Parathyroid adenoma (tissue), 2 donors: ENCODE measurements around the gene MEIS2.

Experiments
- H2AFZ ChIP-seq: fragments of 300-600 bp; sonication (generic); one replicate; pipeline ENCODE4 v1.7.0; 2017; ENCODE audit warnings: antibody characterized with exemption, mild to moderate bottlenecking
- H3K27ac ChIP-seq: fragments of 300-600 bp; sonication (generic); one replicate; pipeline ENCODE4 v1.7.0; 2017
- H3K27me3 ChIP-seq: fragments of 300-600 bp; sonication (generic); one replicate; pipeline ENCODE4 v1.7.0; 2017; ENCODE audit warnings: low read length; ENCODE audit not compliant: control insufficient read depth, insufficient read depth
- H3K36me3 ChIP-seq: fragments of 300-600 bp; sonication (generic); one replicate; pipeline ENCODE4 v1.7.0; 2017; ENCODE audit warnings: low read length; ENCODE audit not compliant: control insufficient read depth, insufficient read depth
- H3K4me1 ChIP-seq: fragments of 300-600 bp; sonication (generic); one replicate; pipeline ENCODE4 v1.7.0; 2017; ENCODE audit warnings: control low read depth
- H3K4me2 ChIP-seq: fragments of 300-600 bp; sonication (generic); one replicate; pipeline ENCODE4 v1.7.0; 2017; ENCODE audit warnings: low read length
- H3K4me3 ChIP-seq: fragments of 300-600 bp; sonication (generic); one replicate; pipeline ENCODE4 v1.7.0; 2017; ENCODE audit warnings: low read depth, low read length
- H3K79me2 ChIP-seq: fragments of 300-600 bp; sonication (generic); one replicate; pipeline ENCODE4 v1.7.0; 2017; ENCODE audit warnings: control low read depth
- H3K9ac ChIP-seq: fragments of 300-600 bp; sonication (generic); one replicate; pipeline ENCODE4 v1.7.0; 2017; ENCODE audit warnings: mild to moderate bottlenecking
- H3K9me3 ChIP-seq: fragments of 300-600 bp; sonication (generic); one replicate; pipeline ENCODE4 v1.7.0; 2017; ENCODE audit warnings: low read length; ENCODE audit not compliant: control insufficient read depth
- TF ChIP-seq, protein P1 (sequence below): fragments of 300-600 bp; sonication (generic); IDR thresholded peaks from one replicate; pipeline ENCODE4 v1.7.0; 2017; ENCODE audit warnings: antibody characterized with exemption, mild to moderate bottlenecking
- donor health status: primary hyperparathyroidism.

MEIS2 gene

DNA sequence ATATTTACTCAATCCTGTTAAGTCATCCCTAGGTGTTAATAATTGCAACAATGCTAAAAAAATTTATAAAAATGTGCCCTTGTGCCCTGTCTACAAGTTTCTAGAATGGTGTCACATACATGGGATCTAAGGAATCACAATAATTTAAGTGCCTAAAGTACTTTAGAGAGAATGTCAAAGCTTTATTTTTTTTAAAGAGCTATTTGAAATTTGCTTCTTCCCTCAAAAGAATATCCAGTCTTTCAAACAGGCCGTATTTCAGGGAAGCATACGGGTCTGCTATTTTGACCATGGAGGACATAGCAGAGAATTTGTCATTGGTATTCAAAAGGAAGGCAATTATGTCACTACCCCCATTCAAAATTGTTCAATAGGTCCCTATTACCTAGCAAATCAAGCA is 29.7 kb downstream of the MEIS2 start:
- Histone ChIP-seq H3K4me3 (no peak overlapping the region), H3K4me2 (no peak overlapping the region), H3K9ac (no peak overlapping the region), H3K27ac (no peak overlapping the region), H3K79me2 (no peaks in the 10 kb centered on the region), H3K4me1 (no peaks in the 10 kb centered on the region), H3K36me3 (no peaks in the 10 kb centered on the region), H3K9me3 (no peaks in the 10 kb centered on the region), H2AFZ (no peak overlapping the region), H3K27me3 (no peaks in the 10 kb centered on the region)
- TF ChIP-seq, protein P1, sequence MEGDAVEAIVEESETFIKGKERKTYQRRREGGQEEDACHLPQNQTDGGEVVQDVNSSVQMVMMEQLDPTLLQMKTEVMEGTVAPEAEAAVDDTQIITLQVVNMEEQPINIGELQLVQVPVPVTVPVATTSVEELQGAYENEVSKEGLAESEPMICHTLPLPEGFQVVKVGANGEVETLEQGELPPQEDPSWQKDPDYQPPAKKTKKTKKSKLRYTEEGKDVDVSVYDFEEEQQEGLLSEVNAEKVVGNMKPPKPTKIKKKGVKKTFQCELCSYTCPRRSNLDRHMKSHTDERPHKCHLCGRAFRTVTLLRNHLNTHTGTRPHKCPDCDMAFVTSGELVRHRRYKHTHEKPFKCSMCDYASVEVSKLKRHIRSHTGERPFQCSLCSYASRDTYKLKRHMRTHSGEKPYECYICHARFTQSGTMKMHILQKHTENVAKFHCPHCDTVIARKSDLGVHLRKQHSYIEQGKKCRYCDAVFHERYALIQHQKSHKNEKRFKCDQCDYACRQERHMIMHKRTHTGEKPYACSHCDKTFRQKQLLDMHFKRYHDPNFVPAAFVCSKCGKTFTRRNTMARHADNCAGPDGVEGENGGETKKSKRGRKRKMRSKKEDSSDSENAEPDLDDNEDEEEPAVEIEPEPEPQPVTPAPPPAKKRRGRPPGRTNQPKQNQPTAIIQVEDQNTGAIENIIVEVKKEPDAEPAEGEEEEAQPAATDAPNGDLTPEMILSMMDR, result no peak

DNA sequence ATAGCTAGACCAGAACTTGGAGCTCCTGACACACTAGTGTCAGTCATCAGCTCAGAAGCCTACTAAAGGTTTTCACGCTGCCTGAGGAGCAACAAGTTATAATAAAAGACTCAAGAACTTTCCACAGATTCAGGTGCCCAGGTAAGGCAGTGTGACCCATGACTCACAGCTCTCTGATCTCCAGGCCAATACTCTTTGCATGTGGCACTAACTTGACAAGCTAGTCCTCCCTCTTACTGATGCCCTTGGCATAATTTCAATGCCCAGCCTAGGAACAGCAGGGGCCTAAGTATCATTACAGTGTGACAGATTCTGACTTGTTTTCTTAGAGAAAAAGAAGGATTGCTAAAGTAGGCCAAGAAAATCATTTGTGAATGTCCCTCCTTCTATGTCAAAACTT is 38.4 kb downstream of the MEIS2 start:
- Histone ChIP-seq H3K4me2 (no peak overlapping the region), H3K27me3 (no peaks in the 10 kb centered on the region), H3K4me1 (no peaks in the 10 kb centered on the region), H2AFZ (no peak overlapping the region), H3K36me3 (no peaks in the 10 kb centered on the region), H3K4me3 (no peak overlapping the region), H3K9me3 (no peaks in the 10 kb centered on the region), H3K79me2 (no peaks in the 10 kb centered on the region), H3K9ac (no peak overlapping the region), H3K27ac (no peak overlapping the region)
- TF ChIP-seq, protein P1, result no peak

DNA sequence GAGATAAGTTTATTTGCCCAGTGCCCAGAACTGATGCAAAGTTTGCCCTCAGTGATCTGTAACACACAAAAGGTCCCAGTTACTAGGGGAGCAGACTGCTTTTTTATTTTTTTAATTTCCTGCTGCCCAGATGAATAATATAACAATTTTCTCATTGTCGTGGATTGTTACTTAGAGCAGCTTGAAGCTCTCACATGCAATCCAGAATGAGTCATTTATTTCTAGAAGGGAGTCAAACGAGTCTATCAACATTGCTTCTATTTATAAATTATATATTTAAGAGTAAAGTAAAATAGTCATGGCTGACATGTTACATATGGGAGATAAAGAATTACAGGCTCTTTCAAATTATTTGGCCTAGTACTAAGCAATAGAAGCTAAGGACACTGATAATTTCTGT is 41.3 kb downstream of the MEIS2 start:
- Histone ChIP-seq H2AFZ (no peak overlapping the region), H3K27ac (no peak overlapping the region), H3K27me3 (no peaks in the 10 kb centered on the region), H3K36me3 (no peaks in the 10 kb centered on the region), H3K9ac (no peak overlapping the region), H3K4me1 (no peaks in the 10 kb centered on the region), H3K9me3 (no peaks in the 10 kb centered on the region), H3K79me2 (no peaks in the 10 kb centered on the region), H3K4me2 (no peak overlapping the region), H3K4me3 (no peak overlapping the region)
- TF ChIP-seq, protein P1, result no peak

DNA sequence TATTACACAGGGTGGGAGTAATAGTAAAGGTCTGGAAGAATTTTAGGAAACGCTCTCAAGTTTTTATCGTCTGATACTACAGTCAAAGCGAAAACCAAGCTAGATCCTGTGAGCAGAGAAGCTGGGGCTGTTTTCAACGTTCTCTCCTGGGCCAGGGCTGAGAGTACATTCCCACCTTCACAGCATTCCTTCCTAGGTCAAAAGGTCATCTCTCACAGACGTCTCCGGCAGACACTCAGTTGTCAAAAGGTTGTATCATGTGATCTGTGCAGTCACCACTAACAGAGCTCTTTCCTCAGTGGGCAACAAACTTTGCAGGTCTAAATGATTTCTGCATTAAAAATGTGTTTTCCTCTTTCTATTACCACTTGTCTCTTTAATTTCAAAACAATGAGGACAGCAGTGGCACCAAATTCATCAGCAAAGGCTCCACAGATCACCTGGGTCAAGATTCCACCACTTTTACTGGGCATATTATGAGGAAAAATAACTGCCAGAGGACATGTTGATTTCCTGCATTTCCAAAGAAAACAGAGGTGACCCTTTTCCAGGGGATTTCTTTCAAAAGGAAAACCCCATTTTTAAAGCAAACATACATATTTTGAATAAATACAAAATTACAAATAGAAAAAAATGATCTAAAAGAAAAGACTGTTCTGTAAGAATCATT is 41.9 kb downstream of the MEIS2 start:
- H3K4me3 ChIP-seq, result no peak overlapping the region
- no peaks in the 10 kb centered on the region for H3K9me3 ChIP-seq
- H3K79me2 ChIP-seq, result no peaks in the 10 kb centered on the region
- H3K9ac ChIP-seq, result no peak overlapping the region
- no peaks in the 10 kb centered on the region for H3K27me3 ChIP-seq
- no peak overlapping the region for H2AFZ ChIP-seq
- no peaks in the 10 kb centered on the region for H3K36me3 ChIP-seq
- TF ChIP-seq, protein P1, result no peak
- no peak overlapping the region for H3K27ac ChIP-seq
- H3K4me2 ChIP-seq, result no peak overlapping the region
- H3K4me1 ChIP-seq, result no peaks in the 10 kb centered on the region

DNA sequence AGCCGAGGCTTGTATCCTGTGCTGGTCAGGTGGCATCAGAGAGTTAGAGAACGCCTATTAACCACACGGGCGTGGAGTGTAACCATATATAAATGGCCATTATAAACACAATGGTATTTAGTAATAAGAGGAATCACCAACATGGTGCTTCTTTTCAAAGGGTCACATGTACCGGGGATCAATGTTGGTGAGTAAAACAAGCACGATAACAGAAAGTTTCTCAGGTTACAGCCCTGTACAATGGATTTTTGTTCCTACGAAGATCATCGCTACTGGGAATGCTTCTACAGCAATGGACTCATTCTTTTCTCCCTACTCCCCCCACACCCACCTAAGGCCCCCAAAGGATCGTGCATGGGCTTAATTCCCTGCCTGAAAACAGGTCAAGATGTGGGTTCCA is 42.5 kb downstream of the MEIS2 start:
- Histone ChIP-seq H3K4me1 (no peaks in the 10 kb centered on the region), H3K4me2 (no peak overlapping the region), H2AFZ (no peak overlapping the region), H3K36me3 (no peaks in the 10 kb centered on the region), H3K27me3 (no peaks in the 10 kb centered on the region), H3K9me3 (no peaks in the 10 kb centered on the region), H3K9ac (no peak overlapping the region), H3K4me3 (no peak overlapping the region), H3K79me2 (no peaks in the 10 kb centered on the region), H3K27ac (no peak overlapping the region)
- TF ChIP-seq, protein P1, result no peak
